Suprapubic skin (tissue), 4 donors: ENCODE measurements around the gene GJA9. TPM values are rescaled to one million over a fixed set of nuclear protein-coding genes. Genes with fewer than 3 reads are reported as not detected.

Experiments
- DNase-seq, 2 donors: peaks; one replicate each; pipeline ENCODE4 v3.0.0-alpha.2; 2019; ENCODE audit warnings: low spot score in 2 of 2
- H3K27ac ChIP-seq: fragments of 200-600 bp; sonication (generic); one replicate; pipeline ENCODE4 v1.5.1; 2019
- H3K27me3 ChIP-seq: fragments of 200-600 bp; sonication (generic); one replicate; pipeline ENCODE4 v1.5.1; 2019
- H3K36me3 ChIP-seq: fragments of 200-600 bp; sonication (generic); one replicate; pipeline ENCODE4 v1.5.1; 2019
- H3K4me1 ChIP-seq: fragments of 200-600 bp; sonication (generic); one replicate; pipeline ENCODE4 v1.5.1; 2019
- H3K4me3 ChIP-seq: fragments of 200-600 bp; sonication (generic); one replicate; pipeline ENCODE4 v1.5.1; 2019; ENCODE audit warnings: mild to moderate bottlenecking
- H3K9me3 ChIP-seq: fragments of 200-600 bp; sonication (generic); one replicate; pipeline ENCODE4 v1.5.1; 2019
- CTCF ChIP-seq, 2 donors: fragments of 200-600 bp in 1 of 2; fragments of 450-650 bp in 1 of 2; sonication (generic) in 1 of 2; IDR thresholded peaks; one replicate each; pipeline ENCODE4 v1.5.1; 2016 to 2019; ENCODE audit warnings: antibody characterized with exemption in 2 of 2, mild to moderate bottlenecking in 1 of 2, moderate library complexity in 1 of 2
- EP300 ChIP-seq: sonication (generic); formaldehyde crosslinking; IDR thresholded peaks from one replicate; pipeline ENCODE4 v1.6.1; 2017; ENCODE audit warnings: antibody characterized with exemption
- POLR2A ChIP-seq, 2 donors: fragments of 450-650 bp; IDR thresholded peaks; one replicate each; pipeline ENCODE4 v1.6.1; 2017; ENCODE audit warnings: antibody characterized with exemption in 2 of 2, mild to moderate bottlenecking in 2 of 2, moderate library complexity in 2 of 2
- POLR2AphosphoS5 ChIP-seq, 3 donors: sonication (generic); formaldehyde crosslinking; IDR thresholded peaks; one replicate each; pipeline ENCODE4 v1.6.1; 2017; ENCODE audit warnings: antibody characterized with exemption in 3 of 3
- WGBS: methylation state at CpG from one replicate; pipeline ENCODE4 v1.1.5; 2018; 5-methylcytosine and 5-hydroxymethylcytosine counted together
- total RNA-seq, 4 donors: library from RNA; depleted of rRNA; stranded (reverse); fragments of >200 nt; gene quantifications; one replicate each; pipeline ENCODE4 v1.1.0, GENCODE V29; 2016

The GJA9 gene
- total RNA-seq, 4 donors from 2014 or later, result 1.1 TPM; not detected in 3

- Histone ChIP-seq H3K27ac (no peak overlapping the region), H3K9me3 (no peaks in the 10 kb centered on the region), H3K4me3 (no peak overlapping the region), H3K4me1 (no peaks in the 10 kb centered on the region), H3K36me3 (no peaks in the 10 kb centered on the region), H3K27me3 (no peaks in the 10 kb centered on the region)
- 74% methylated on average over 3 of the region's 3 CpGs for WGBS
- no peak for TF ChIP-seq CTCF (IDR thresholded peaks at IDR 0.05)
- TF ChIP-seq EP300, result no peak
- no peak for TF ChIP-seq POLR2AphosphoS5 (IDR thresholded peaks at IDR 0.05)
- TF ChIP-seq POLR2A (IDR thresholded peaks at IDR 0.05), result no peak
- no peak for DNase-seq
Measured at GRCh38 chr1:38923607-38924006, 42.2 kb upstream of the GJA9 start.

- Histone ChIP-seq H3K9me3 (no peaks in the 10 kb centered on the region), H3K36me3 (peaks cover 6% of the 10 kb centered on the region), H3K4me1 (no peaks in the 10 kb centered on the region), H3K27ac (no peak overlapping the region), H3K4me3 (no peak overlapping the region), H3K27me3 (no peaks in the 10 kb centered on the region)
- TF ChIP-seq EP300 (no peak), CTCF (IDR thresholded peaks at IDR 0.05) (no peak), POLR2A (IDR thresholded peaks at IDR 0.05) (no peak), POLR2AphosphoS5 (IDR thresholded peaks at IDR 0.05) (no peak)
- WGBS, result 73% methylated on average over 3 of the region's 3 CpGs
- no peak for DNase-seq
Measured at GRCh38 chr1:38919130-38919529, 37.7 kb upstream of the GJA9 start.

- peaks cover 6% of the 10 kb centered on the region for H3K36me3 ChIP-seq
- no peaks in the 10 kb centered on the region for H3K4me1 ChIP-seq
- H3K9me3 ChIP-seq, result no peaks in the 10 kb centered on the region
- no peak overlapping the region for H3K4me3 ChIP-seq
- DNase-seq, result no peak
- TF ChIP-seq POLR2A (IDR thresholded peaks at IDR 0.05) (no peak), EP300 (no peak), CTCF (IDR thresholded peaks at IDR 0.05) (no peak), POLR2AphosphoS5 (IDR thresholded peaks at IDR 0.05) (no peak)
- no peak overlapping the region for H3K27ac ChIP-seq
- WGBS, result 72% methylated on average over 5 of the region's 5 CpGs
- H3K27me3 ChIP-seq, result no peaks in the 10 kb centered on the region
Measured at GRCh38 chr1:38918568-38918967, 37.2 kb upstream of the GJA9 start.

GRCh38 chr1:38917772-38918171, 36.4 kb upstream of the GJA9 start:
- TF ChIP-seq POLR2A (IDR thresholded peaks at IDR 0.05), result no peak
- TF ChIP-seq POLR2AphosphoS5 (IDR thresholded peaks at IDR 0.05), result no peak
- TF ChIP-seq CTCF (IDR thresholded peaks at IDR 0.05), result no peak
- TF ChIP-seq EP300, result no peak

GRCh38 chr1:38917337-38917736, 36.0 kb upstream of the GJA9 start:
- Histone ChIP-seq H3K4me1 (no peaks in the 10 kb centered on the region), H3K4me3 (no peak overlapping the region), H3K27ac (no peak overlapping the region), H3K9me3 (no peaks in the 10 kb centered on the region), H3K27me3 (no peaks in the 10 kb centered on the region), H3K36me3 (peaks cover 8% of the 10 kb centered on the region)
- DNase-seq, result no peak
- TF ChIP-seq POLR2A (IDR thresholded peaks at IDR 0.05) (no peak), EP300 (no peak), POLR2AphosphoS5 (IDR thresholded peaks at IDR 0.05) (no peak), CTCF (IDR thresholded peaks at IDR 0.05) (no peak)
- WGBS, result 96% methylated on average over 3 of the region's 3 CpGs

More at GRCh38 chr1:38917772-38918171, 36.4 kb upstream of the GJA9 start:
- peaks cover 8% of the 10 kb centered on the region for H3K36me3 ChIP-seq
- 92% methylated on average over 1 of the region's 1 CpG for WGBS
- H3K27me3 ChIP-seq, result no peaks in the 10 kb centered on the region
- H3K27ac ChIP-seq, result no peak overlapping the region
- H3K9me3 ChIP-seq, result no peaks in the 10 kb centered on the region
- H3K4me1 ChIP-seq, result no peaks in the 10 kb centered on the region
- no peak overlapping the region for H3K4me3 ChIP-seq
- no peak for DNase-seq
